HUES64 (cell line): ENCODE measurements around the gene DGKB.
A peak's percentile ranks its signal among the peaks of the same experiment; 100 is the strongest.

Source experiments
- H3K27ac ChIP-seq: 2 replicates; pipeline ENCODE4 v1.7.0; 2013; ENCODE audit warnings: low read depth, low read length, inconsistent platforms
- H3K27me3 ChIP-seq: 2 replicates; pipeline ENCODE4 v1.6.1; 2013; ENCODE audit warnings: mild to moderate bottlenecking, low read length; ENCODE audit not compliant: insufficient read depth
- H3K36me3 ChIP-seq: 2 replicates; pipeline ENCODE4 v1.6.1; 2013; ENCODE audit warnings: mild to moderate bottlenecking, low read length; ENCODE audit not compliant: insufficient read depth
- H3K4me1 ChIP-seq: 2 replicates; pipeline ENCODE4 v1.6.1; 2013; ENCODE audit warnings: mild to moderate bottlenecking, low read length, moderate library complexity; ENCODE audit not compliant: insufficient read depth
- H3K4me3 ChIP-seq: 2 replicates; pipeline ENCODE4 v1.5.1; 2013; ENCODE audit warnings: mild to moderate bottlenecking, low read length, moderate library complexity
- H3K9ac ChIP-seq: 2 replicates; pipeline ENCODE4 v1.6.1; 2013; ENCODE audit warnings: mild to moderate bottlenecking, low read depth, low read length
- H3K9me3 ChIP-seq: 2 replicates; pipeline ENCODE4 v1.6.1; 2013; ENCODE audit warnings: low read depth, low read length; ENCODE audit not compliant: insufficient read depth
- WGBS: fragments of 150-250, 120-280 bp; methylation state at CpG from one replicate; pipeline ENCODE4 v1.1.7; 2013; ENCODE audit warnings: missing lambda C conversion rate; 5-methylcytosine and 5-hydroxymethylcytosine counted together

DGKB gene

DNA sequence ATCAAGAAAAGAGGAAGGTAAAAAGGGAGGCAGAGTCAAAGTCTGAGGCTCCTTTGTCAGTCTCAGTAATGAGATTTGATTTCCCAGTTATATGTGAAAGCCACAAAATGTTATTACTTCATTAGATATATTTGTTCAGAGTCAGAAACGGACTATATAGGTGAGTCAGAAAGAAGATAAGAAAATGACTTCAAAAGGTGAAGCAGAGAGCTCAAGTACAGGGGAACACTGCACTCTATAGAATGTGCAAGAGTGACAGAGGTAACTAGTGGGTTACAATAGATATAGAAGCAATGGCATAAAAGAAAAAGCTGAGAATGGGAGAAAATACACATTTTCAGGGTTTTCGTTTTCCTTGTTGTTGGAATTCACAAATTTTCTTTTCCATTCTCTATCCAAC is 43.3 kb downstream of the DGKB start:
- Histone ChIP-seq H3K9me3 (no peaks in the 10 kb centered on the region), H3K36me3 (no peaks in the 10 kb centered on the region), H3K27ac (no peak overlapping the region), H3K9ac (no peak overlapping the region), H3K27me3 (no peaks in the 10 kb centered on the region), H3K4me1 (no peaks in the 10 kb centered on the region), H3K4me3 (no peak overlapping the region)
- WGBS, result 81% methylated on average over 2 of the region's 2 CpGs

DNA sequence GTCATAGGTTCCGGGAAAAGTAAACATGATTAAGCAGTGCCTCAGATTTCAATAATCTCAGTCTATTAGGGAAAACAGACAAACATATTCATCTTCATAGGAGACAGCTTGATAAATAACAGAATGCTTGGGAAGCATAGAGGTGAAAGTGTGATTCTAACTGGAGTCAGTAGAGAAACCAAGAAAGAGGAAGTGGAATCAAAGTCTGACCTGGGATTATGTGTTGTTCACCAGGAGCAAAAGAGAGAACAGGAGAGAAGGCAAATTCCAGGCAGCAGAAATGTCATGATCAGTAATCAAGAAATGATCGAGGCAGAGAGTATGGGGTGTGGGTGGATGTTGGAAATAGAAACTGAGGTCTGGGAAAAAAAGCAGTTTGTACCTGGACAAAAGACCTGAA is 43.7 kb downstream of the DGKB start:
- no peaks in the 10 kb centered on the region for H3K9me3 ChIP-seq
- H3K36me3 ChIP-seq, result no peaks in the 10 kb centered on the region
- no peaks in the 10 kb centered on the region for H3K27me3 ChIP-seq
- no peak overlapping the region for H3K27ac ChIP-seq
- H3K4me3 ChIP-seq, result no peak overlapping the region
- no peaks in the 10 kb centered on the region for H3K4me1 ChIP-seq
- no peak overlapping the region for H3K9ac ChIP-seq
- WGBS, result 87% methylated on average over 2 of the region's 2 CpGs

DNA sequence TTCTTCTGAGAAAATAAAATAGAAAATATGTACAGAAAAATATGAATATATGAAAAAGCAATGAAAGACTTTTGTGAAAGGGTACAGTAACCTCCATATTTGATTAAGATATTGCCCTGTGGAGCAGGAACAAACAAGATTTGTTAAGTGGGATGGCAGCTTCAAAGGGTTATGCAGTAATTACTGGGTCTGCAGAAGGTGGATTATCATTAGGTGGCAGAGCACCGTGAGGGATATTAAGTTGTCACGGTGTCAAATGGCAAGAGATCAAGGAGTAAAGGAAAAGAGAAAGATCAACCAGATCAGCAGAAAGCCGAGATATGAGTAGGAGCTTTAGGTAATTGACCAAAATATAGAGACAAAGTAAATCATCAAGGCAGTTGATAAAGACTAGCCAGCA is 44.1 kb downstream of the DGKB start:
- Histone ChIP-seq H3K9ac (no peak overlapping the region), H3K27me3 (no peaks in the 10 kb centered on the region), H3K4me1 (no peaks in the 10 kb centered on the region), H3K4me3 (no peak overlapping the region), H3K9me3 (no peaks in the 10 kb centered on the region), H3K27ac (no peak overlapping the region), H3K36me3 (no peaks in the 10 kb centered on the region)
- WGBS, result 78% methylated on average over 3 of the region's 3 CpGs

DNA sequence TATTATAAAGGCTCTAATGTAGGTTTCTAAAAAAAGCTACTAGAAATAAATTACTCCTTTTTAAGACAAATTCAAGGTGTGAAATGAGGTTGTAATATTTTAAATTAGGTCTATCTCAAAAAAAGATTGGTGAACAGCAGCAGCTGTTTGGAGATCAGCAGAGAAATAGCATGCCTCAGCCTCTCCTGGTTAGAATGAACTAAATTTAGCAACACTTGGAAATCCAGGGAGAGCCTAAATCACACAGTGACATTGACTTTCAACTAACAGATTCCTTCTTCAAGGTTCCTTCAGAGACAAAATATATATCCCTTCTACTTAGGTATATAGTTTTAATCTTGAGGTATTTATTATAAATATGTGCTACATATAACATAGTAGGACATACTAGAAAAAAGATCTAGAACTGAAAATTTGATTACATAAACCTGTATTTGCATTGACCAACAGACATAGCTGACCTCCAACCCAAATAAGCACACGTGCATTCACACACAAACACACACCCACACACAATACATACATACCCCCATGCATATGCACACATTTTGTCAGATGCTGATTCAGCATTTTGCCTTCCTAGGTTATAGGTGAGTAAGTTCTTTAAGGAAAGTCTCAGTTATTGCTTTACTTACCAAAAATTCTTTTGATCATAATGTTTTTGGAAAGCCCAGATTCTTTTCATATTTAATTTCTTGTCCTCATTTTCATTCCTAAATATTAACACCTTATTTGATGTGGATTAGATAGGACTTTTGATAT is 47.3 kb downstream of the DGKB start:
- 89% methylated on average over 1 of the region's 1 CpG for WGBS
- no peaks in the 10 kb centered on the region for H3K9me3 ChIP-seq
- no peaks in the 10 kb centered on the region for H3K36me3 ChIP-seq
- no peaks in the 10 kb centered on the region for H3K4me1 ChIP-seq
- H3K9ac ChIP-seq, result no peak overlapping the region
- no peaks in the 10 kb centered on the region for H3K27me3 ChIP-seq
- no peak overlapping the region for H3K4me3 ChIP-seq
- H3K27ac ChIP-seq, result no peak overlapping the region

DNA sequence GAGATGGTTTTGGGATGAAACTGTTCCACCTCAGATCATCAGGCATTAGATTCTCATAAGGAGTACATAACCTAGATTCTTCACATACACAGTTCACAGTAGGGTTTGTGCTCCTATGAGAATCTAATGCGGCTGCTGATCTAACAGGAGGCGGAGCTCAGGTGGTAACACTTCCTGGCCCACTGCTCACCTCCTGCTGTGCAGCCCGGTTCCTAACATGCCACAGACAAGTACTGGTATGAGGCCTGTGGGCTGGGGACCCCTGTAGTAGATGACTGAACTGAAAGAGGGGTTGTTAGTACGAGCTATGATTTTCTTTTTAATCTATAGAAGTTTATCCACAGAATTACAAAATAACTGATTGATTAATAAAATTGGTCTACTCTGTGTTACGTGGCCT is 48.1 kb downstream of the DGKB start:
- Histone ChIP-seq H3K9ac (no peak overlapping the region), H3K4me1 (no peaks in the 10 kb centered on the region), H3K27me3 (no peaks in the 10 kb centered on the region), H3K27ac (no peak overlapping the region), H3K36me3 (no peaks in the 10 kb centered on the region), H3K4me3 (no peak overlapping the region), H3K9me3 (no peaks in the 10 kb centered on the region)
- 95% methylated on average over 3 of the region's 5 CpGs for WGBS

DNA sequence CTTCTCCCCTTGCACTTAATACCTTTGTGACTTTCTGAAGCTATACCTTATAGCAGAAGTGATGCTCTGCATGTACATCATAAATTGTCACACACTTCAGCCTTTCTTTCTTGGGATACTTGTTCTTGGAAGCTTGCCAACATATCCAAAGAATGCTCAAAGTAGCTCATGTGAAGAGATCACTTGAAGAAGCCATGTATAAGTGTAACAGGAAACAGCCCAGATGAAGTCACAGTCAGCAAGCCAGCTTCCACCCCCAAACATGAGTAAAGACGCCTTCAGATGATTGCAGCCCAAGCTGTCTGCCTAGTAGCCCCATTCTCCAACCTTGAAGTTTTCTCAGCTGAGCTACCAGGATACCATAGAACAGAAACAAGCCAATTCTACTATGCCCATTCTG is 50.9 kb downstream of the DGKB start:
- peaks cover 1% of the 10 kb centered on the region; the same call in 1 of the 2 replicates for H3K4me1 ChIP-seq
- no peaks in the 10 kb centered on the region for H3K9me3 ChIP-seq
- no peaks in the 10 kb centered on the region for H3K27me3 ChIP-seq
- H3K9ac ChIP-seq, result no peak overlapping the region
- H3K36me3 ChIP-seq, result no peaks in the 10 kb centered on the region
- H3K4me3 ChIP-seq, result no peak overlapping the region
- H3K27ac ChIP-seq, result no peak overlapping the region
- WGBS, result 90% methylated on average over 1 of the region's 1 CpG

DNA sequence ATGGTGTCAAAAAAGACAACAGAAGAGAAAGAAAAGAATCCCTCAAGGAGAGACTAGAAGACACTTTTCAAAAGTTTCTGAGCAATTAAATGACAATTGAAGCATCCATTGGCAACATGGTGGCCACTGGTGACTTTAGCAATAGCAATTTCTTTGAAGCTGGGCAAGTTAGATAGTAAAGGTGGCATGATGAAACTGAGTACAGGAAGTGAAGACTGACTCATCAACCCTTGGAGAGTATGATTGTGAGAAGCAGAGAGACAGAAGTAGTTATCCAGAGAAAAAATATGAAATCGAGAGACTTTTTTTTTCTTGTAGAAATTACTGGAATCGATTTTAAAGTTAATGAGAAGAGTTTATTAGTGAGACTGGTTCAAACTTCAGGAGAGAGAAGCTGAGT is 52.5 kb downstream of the DGKB start:
- H3K9me3 ChIP-seq, result no peaks in the 10 kb centered on the region
- no peaks in the 10 kb centered on the region for H3K27me3 ChIP-seq
- no peak overlapping the region for H3K27ac ChIP-seq
- H3K4me3 ChIP-seq, result no peak overlapping the region
- peaks cover 17% of the 10 kb centered on the region for H3K4me1 ChIP-seq
- WGBS, result 91% methylated on average over 2 of the region's 2 CpGs
- no peak overlapping the region for H3K9ac ChIP-seq
- no peaks in the 10 kb centered on the region for H3K36me3 ChIP-seq

DNA sequence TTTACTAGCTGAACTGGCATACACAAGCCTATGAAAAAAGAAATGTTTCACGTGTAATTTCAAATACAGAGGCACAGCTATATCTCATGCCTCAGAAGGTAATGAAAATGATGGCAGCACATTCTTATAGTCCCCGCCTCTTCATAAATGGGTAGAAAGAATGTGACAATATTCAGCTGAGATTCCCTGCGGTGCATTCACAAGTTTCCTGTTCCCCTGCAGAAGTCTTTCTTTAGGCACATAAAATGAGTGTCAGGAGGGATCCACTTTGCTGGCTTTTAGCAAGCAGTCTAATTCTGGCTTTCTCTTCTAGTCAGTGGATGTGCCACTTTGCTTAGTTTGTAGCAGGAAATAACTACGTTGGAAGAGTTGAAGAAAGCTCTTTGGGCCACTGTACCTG is 56.1 kb downstream of the DGKB start:
- H3K36me3 ChIP-seq, result no peaks in the 10 kb centered on the region
- WGBS, result 81% methylated on average over 3 of the region's 4 CpGs

DNA sequence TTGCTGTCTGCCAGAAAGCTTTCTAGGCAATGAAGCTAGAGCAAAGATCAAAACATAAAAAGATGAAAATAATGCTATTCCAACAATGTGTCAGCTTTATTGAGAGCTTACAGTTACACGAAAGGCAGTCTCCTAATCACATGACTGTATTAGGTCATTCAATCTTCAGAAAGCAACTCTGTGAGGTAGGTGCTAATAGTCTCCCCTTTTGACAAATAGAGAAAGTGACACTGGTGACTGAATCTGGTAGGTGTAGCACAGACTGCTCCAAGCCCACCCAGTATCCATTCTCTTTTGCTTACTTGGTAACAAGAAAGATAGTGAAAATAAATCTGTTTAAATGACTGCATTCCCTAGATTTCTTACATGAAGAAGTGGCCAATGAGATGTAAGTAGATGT is 58.8 kb downstream of the DGKB start:
- Histone ChIP-seq H3K27me3 (no peaks in the 10 kb centered on the region), H3K4me1 (peaks cover 17% of the 10 kb centered on the region), H3K36me3 (no peaks in the 10 kb centered on the region), H3K4me3 (no peak overlapping the region), H3K9me3 (no peaks in the 10 kb centered on the region), H3K9ac (no peak overlapping the region), H3K27ac (no peak overlapping the region)
- 91% methylated on average over 1 of the region's 1 CpG for WGBS

More for the DNA sequence above, 56.1 kb downstream of the DGKB start:
- H3K4me1 ChIP-seq, result peaks cover 17% of the 10 kb centered on the region
- H3K27me3 ChIP-seq, result no peaks in the 10 kb centered on the region
- no peak overlapping the region for H3K9ac ChIP-seq
- H3K27ac ChIP-seq, result peak overlapping the region; percentile 59; the same call in 1 of the 2 replicates
- H3K9me3 ChIP-seq, result no peaks in the 10 kb centered on the region
- H3K4me3 ChIP-seq, result no peak overlapping the region

DNA sequence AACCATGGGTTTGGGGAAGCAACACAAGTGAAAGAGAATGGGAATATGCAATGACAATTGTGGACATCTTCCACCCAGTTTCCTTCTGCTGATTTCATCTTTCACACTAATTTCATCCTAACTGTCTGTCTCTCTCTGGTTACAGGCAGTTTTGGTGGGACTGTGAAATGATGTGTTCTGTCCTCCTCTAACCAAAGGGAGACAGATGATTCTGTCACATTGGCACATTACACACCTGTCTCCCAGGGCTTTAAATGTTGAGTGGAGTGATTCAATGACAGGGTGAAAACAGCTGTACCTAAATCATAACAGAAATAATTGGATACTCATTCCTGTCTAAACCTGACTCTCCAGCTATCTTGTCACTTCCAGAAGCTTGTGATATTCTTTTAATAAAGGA is 60.0 kb downstream of the DGKB start:
- Histone ChIP-seq H3K27me3 (no peaks in the 10 kb centered on the region), H3K27ac (no peak overlapping the region), H3K9me3 (no peaks in the 10 kb centered on the region), H3K36me3 (no peaks in the 10 kb centered on the region), H3K4me1 (peaks cover 21% of the 10 kb centered on the region), H3K9ac (no peak overlapping the region), H3K4me3 (no peak overlapping the region)

DNA sequence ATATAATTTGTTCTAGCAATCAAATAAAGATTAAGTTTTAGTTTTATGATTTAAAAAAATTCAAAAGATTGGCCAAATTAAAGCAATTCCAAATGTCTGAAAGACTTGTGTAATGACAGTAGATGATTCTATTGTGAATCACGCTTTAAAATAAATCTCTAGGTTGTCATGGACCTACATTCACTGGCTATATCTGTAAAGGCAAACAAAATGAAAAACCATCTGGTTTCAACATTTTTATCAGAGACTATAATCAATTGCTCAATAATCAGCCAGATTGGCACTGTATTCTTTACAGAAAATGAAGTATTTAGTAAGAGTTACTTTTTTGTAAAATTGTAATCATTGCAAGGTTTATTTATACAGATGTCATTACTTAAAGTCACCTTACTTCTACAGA is 60.7 kb downstream of the DGKB start:
- no peaks in the 10 kb centered on the region for H3K36me3 ChIP-seq
- H3K27ac ChIP-seq, result no peak overlapping the region
- no peaks in the 10 kb centered on the region for H3K27me3 ChIP-seq
- 100% methylated on average over 1 of the region's 1 CpG for WGBS
- H3K4me3 ChIP-seq, result no peak overlapping the region
- peaks cover 28% of the 10 kb centered on the region for H3K4me1 ChIP-seq
- H3K9ac ChIP-seq, result no peak overlapping the region
- no peaks in the 10 kb centered on the region for H3K9me3 ChIP-seq

DNA sequence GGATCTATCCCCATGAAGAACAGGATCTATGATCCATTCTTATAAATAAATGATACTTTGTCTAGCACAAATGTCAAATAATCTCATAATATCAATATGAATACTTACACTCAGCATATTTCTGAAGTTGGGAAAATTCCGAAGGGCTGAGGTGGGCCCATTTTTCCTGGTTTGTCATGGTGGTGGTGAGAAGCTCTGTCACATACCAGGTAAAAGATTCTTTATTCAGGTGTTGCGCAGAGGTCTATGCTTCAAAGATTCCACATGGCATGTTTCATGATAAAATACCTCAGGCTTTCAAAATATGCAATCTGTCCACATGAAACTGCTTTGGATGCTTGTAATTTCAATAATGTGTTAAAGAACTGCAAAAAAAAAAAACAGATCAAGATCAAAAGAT is 61.5 kb downstream of the DGKB start:
- Histone ChIP-seq H3K36me3 (no peaks in the 10 kb centered on the region), H3K4me1 (peaks cover 28% of the 10 kb centered on the region), H3K9ac (no peak overlapping the region), H3K9me3 (no peaks in the 10 kb centered on the region), H3K27ac (no peak overlapping the region), H3K4me3 (no peak overlapping the region), H3K27me3 (no peaks in the 10 kb centered on the region)
- WGBS, result 100% methylated on average over 2 of the region's 2 CpGs
